Erythroblast (primary cell): ENCODE data around the gene LONRF2.

Source experiments
- GATA1 ChIP-seq: IDR thresholded peaks from 2 replicates; pipeline ENCODE4 v1.6.1; 2011; ENCODE audit warnings: low read depth, mild to moderate bottlenecking, control low read depth, low read length, moderate library complexity
- POLR2A ChIP-seq: IDR thresholded peaks from 2 replicates; pipeline ENCODE4 v1.6.1; 2011; ENCODE audit warnings: mild to moderate bottlenecking, low read length

GRCh38 chr2:100286318-100286717 lies 36.0 kb downstream of the LONRF2 start:
- TF ChIP-seq POLR2A (no peak), GATA1 (no peak)
